ENCODE data around the gene TADA2B.

The TADA2B gene

DNA sequence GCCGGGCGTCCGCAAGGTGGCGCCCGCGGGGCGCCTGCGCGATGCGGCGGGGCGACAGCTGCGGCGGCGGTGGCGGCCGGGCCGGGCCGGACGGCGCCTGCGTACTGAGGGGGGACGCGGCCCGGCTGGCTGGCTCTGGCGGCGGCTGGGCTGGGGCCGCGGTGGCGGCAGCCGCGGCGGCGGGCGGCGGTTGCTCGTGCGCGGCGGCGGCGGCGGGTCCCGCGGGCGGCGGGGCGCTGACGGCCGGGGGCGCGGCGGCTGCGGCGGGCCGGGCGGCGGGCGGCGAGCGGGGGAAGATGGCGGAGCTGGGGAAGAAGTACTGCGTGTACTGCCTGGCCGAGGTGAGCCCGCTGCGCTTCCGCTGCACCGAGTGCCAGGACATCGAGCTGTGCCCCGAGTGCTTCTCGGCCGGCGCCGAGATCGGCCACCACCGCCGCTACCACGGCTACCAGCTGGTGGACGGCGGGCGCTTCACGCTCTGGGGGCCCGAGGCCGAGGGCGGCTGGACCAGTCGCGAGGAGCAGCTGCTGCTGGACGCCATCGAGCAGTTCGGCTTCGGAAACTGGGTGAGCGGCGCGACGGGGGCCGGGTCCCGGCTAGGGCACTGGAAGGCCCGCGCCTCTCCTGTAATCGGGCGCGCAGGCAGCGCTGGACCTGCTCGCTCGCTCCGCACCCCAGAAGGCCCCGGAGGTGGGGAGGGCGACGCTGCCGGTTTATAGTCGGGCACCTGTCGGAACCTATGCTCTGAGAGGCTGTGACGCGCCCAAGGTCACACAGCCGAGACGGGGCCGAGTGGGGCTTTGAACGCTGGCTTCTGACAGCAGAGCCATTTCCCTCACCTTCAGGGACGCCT, at the start of gene TADA2B:
Gene TADA2B (plus strand): TSS at position 89 of the 853 bp plus-strand sequence. CDS start 208 bp downstream, at position 297.
- TF ChIP-seq, protein P1, sequence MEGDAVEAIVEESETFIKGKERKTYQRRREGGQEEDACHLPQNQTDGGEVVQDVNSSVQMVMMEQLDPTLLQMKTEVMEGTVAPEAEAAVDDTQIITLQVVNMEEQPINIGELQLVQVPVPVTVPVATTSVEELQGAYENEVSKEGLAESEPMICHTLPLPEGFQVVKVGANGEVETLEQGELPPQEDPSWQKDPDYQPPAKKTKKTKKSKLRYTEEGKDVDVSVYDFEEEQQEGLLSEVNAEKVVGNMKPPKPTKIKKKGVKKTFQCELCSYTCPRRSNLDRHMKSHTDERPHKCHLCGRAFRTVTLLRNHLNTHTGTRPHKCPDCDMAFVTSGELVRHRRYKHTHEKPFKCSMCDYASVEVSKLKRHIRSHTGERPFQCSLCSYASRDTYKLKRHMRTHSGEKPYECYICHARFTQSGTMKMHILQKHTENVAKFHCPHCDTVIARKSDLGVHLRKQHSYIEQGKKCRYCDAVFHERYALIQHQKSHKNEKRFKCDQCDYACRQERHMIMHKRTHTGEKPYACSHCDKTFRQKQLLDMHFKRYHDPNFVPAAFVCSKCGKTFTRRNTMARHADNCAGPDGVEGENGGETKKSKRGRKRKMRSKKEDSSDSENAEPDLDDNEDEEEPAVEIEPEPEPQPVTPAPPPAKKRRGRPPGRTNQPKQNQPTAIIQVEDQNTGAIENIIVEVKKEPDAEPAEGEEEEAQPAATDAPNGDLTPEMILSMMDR (IDR thresholded peaks at IDR 0.05): peak; percentile 78; the same call in 1 of the 2 replicates

- TF ChIP-seq, protein P1 (IDR thresholded peaks at IDR 0.05): no peak
Observed at GRCh38 chr4:6996481-6996880, 46.7 kb upstream of the TADA2B start.

- TF ChIP-seq, protein P1 (IDR thresholded peaks at IDR 0.05): no peak
Observed at GRCh38 chr4:6999172-7000086, 43.7 kb upstream of the TADA2B start.

- TF ChIP-seq, protein P1 (IDR thresholded peaks at IDR 0.05): no peak
Observed at GRCh38 chr4:7000421-7001176, 42.6 kb upstream of the TADA2B start.

- TF ChIP-seq, protein P1 (IDR thresholded peaks at IDR 0.05): no peak
Observed at GRCh38 chr4:7001271-7001670, 41.9 kb upstream of the TADA2B start.

GRCh38 chr4:7002336-7002735, 40.8 kb upstream of the TADA2B start:
- TF ChIP-seq, protein P1 (IDR thresholded peaks at IDR 0.05): no peak

Measured in LNCAP (cell line).